ENCODE data around the gene SIPA1L3. TPM values are rescaled to one million over a fixed set of nuclear protein-coding genes. Genes with fewer than 3 reads are reported as not detected.
A peak's percentile ranks its signal among the peaks of the same experiment; 100 is the strongest.

SIPA1L3 gene
- total RNA-seq, 1 donor from 2014 or later: 27.1 TPM

GRCh38 chr19:37929355-37929923 lies 22.4 kb downstream of the SIPA1L3 start:
- peaks cover 3 to 9% of the 10 kb centered on the region in 2 donors for H3K4me1 ChIP-seq
- no peak for DNase-seq (ENCODE audit: low spot score in 2 of 2)
- no peaks in the 10 kb centered on the region for H3K27me3 ChIP-seq
- no peaks in the 10 kb centered on the region for H3K9me3 ChIP-seq
- H3K36me3 ChIP-seq: no peaks in the 10 kb centered on the region
- TF ChIP-seq CTCF (IDR thresholded peaks at IDR 0.05): no peak
- H3K4me3 ChIP-seq: no peak overlapping the region
- intact Hi-C loops (cut with DNase I): no loop called here
- no peak overlapping the region for H3K27ac ChIP-seq

- Histone ChIP-seq H3K27me3 (no peaks in the 10 kb centered on the region), H3K36me3 (no peaks in the 10 kb centered on the region), H3K27ac (no peak overlapping the region), H3K4me3 (no peak overlapping the region), H3K4me1 (peaks cover 3 to 9% of the 10 kb centered on the region in 2 donors), H3K9me3 (peaks cover 0 to 3% of the 10 kb centered on the region in 2 donors)
- intact Hi-C loops (cut with DNase I): loop anchor here (5.0 kb wide), 1 partner anchor 72 kb away; no protein-coding TSS in a partner anchor
- no peak for DNase-seq (ENCODE audit: low spot score in 2 of 2)
- TF ChIP-seq CTCF (IDR thresholded peaks at IDR 0.05): no peak
Observed at GRCh38 chr19:37930416-37930815, 23.4 kb downstream of the SIPA1L3 start.

- peak in 1 of 2 donors; percentile 77 for DNase-seq (ENCODE audit: low spot score in 2 of 2)
- H3K36me3 ChIP-seq: no peaks in the 10 kb centered on the region
- H3K27ac ChIP-seq: peak overlapping the region in 1 of 2 donors; percentile 12
- H3K4me3 ChIP-seq: peak overlapping the region in 1 of 2 donors; percentile 52
- TF ChIP-seq CTCF (IDR thresholded peaks at IDR 0.05): no peak
- peaks cover 3 to 9% of the 10 kb centered on the region in 2 donors for H3K4me1 ChIP-seq
- intact Hi-C loops (cut with DNase I): loop anchor here (5.0 kb wide), 1 partner anchor 70 kb away; no protein-coding TSS in a partner anchor
- no peaks in the 10 kb centered on the region for H3K27me3 ChIP-seq
- H3K9me3 ChIP-seq: peaks cover 0 to 10% of the 10 kb centered on the region in 2 donors
Observed at GRCh38 chr19:37931881-37932655, 25.1 kb downstream of the SIPA1L3 start.

GRCh38 chr19:37932985-37933936 lies 26.3 kb downstream of the SIPA1L3 start:
- H3K36me3 ChIP-seq: no peaks in the 10 kb centered on the region
- no peak for DNase-seq (ENCODE audit: low spot score in 2 of 2)
- no peak overlapping the region for H3K4me3 ChIP-seq
- H3K4me1 ChIP-seq: peaks cover 3 to 9% of the 10 kb centered on the region in 2 donors
- intact Hi-C loops (cut with DNase I): loop anchor here (5.0 kb wide), 1 partner anchor 69 kb away; no protein-coding TSS in a partner anchor
- H3K27ac ChIP-seq: no peak overlapping the region
- TF ChIP-seq CTCF (IDR thresholded peaks at IDR 0.05): no peak
- H3K9me3 ChIP-seq: peaks cover 0 to 10% of the 10 kb centered on the region in 2 donors
- no peaks in the 10 kb centered on the region for H3K27me3 ChIP-seq

GRCh38 chr19:37933937-37934358 lies 26.9 kb downstream of the SIPA1L3 start:
- H3K4me1 ChIP-seq: peaks cover 3 to 9% of the 10 kb centered on the region in 2 donors
- no peak for TF ChIP-seq CTCF (IDR thresholded peaks at IDR 0.05)
- peaks cover 0 to 10% of the 10 kb centered on the region in 2 donors for H3K9me3 ChIP-seq
- no peaks in the 10 kb centered on the region for H3K27me3 ChIP-seq
- intact Hi-C loops (cut with DNase I): loop anchor here (5.0 kb wide), 1 partner anchor 68 kb away; no protein-coding TSS in a partner anchor
- no peak for DNase-seq (ENCODE audit: low spot score in 2 of 2)
- H3K27ac ChIP-seq: no peak overlapping the region
- no peaks in the 10 kb centered on the region for H3K36me3 ChIP-seq
- H3K4me3 ChIP-seq: no peak overlapping the region
